HepG2 (cell line): Measurements from ENCODE around the gene SDK1. TPM values are rescaled to one million over a fixed set of nuclear protein-coding genes. Genes with fewer than 3 reads are reported as not detected.
A peak's percentile ranks its signal among the peaks of the same experiment; 100 is the strongest.

Source experiments
- ATAC-seq: fragments of 200-7000 bp; cut with Tn5 transposase; 3 replicates; pipeline ENCODE4 v1.9.1; 2020; ENCODE audit warnings: mild to moderate bottlenecking, moderate library complexity
- BruUV-seq: library from RNA; stranded (reverse); fragments of 400-500 nt; replicated peaks from 2 replicates; lab custom pipeline; 2021; lab: Mats Ljungman, UMichigan
- CTCF ChIA-PET: fragments of 300-600 bp; formaldehyde crosslinking; extraction: SDS; loops from one replicate; lab custom pipeline; 2021; ENCODE audit warnings: low total read pairs, inconsistent platforms, low intra/inter-chr PET ratio; lab: Yijun Ruan, JAX
- POLR2A ChIA-PET: fragments of 350-600 bp; sonication (Branson Sonifier 250); formaldehyde crosslinking; loops from one replicate; lab custom pipeline; 2020; ENCODE audit warnings: antibody characterized with exemption, inconsistent platforms; lab: Yijun Ruan, JAX
- DNase-seq: peaks from one replicate; pipeline ENCODE4 v3.0.0-alpha.2; 2015; ENCODE audit warnings: low spot score
- FAIRE-seq: peaks from 3 replicates; lab custom pipeline; 2011; peaks lifted over from hg19 to GRCh38; lab: Jason Lieb, UNC
- H2AFZ ChIP-seq: one replicate; pipeline ENCODE4 v1.6.1; 2011; ENCODE audit warnings: low read length, inconsistent platforms
- H3K27ac ChIP-seq: fragments of 300-600 bp; 3 replicates; pipeline ENCODE4 v1.8.0; 2011; ENCODE audit warnings: mixed run types, mild to moderate bottlenecking, mixed read lengths, low read length, inconsistent platforms; ENCODE audit not compliant: insufficient read depth; ENCODE audit errors: extremely low read length
- H3K27me3 ChIP-seq, 2 experiments: fragments of 200-600 bp in 1 of 2; 2 replicates in 1 of 2; 3 replicates in 1 of 2; pipeline versions ENCODE4 v1.6.0 to v1.8.0; 2011; ENCODE audit warnings: low read length in 2 of 2, mild to moderate bottlenecking in 2 of 2, moderate library complexity in 2 of 2, inconsistent platforms in 1 of 2; ENCODE audit not compliant: insufficient read depth in 2 of 2, control insufficient read depth in 1 of 2
- H3K36me3 ChIP-seq, 2 experiments: fragments of 200-600 bp in 1 of 2; replicated peaks in 1 of 2; 2 replicates in 1 of 2; 3 replicates in 1 of 2; pipeline versions ENCODE4 v1.5.1 to v1.8.0; 2011; ENCODE audit warnings: low read length in 2 of 2, inconsistent platforms in 1 of 2; ENCODE audit not compliant: insufficient read depth in 2 of 2, control insufficient read depth in 1 of 2
- H3K4me1 ChIP-seq: 2 replicates; pipeline ENCODE4 v1.5.1; 2012; ENCODE audit warnings: low read length, inconsistent platforms; ENCODE audit not compliant: insufficient read depth
- H3K4me2 ChIP-seq: 2 replicates; pipeline ENCODE4 v1.6.0; 2011; ENCODE audit warnings: low read depth, low read length, inconsistent platforms
- H3K4me3 ChIP-seq, 3 experiments: fragments of 200-600 bp in 1 of 3; sonication (generic), shearing (Covaris generic) in 1 of 3; replicated peaks in 1 of 3; 2 replicates each; pipeline ENCODE4 v1.5.1; 2011 to 2016; ENCODE audit warnings: low read length in 3 of 3, inconsistent platforms in 2 of 3, low read depth in 2 of 3, mild to moderate bottlenecking in 2 of 3, control low read depth in 1 of 3, mixed read lengths in 1 of 3; ENCODE audit not compliant: insufficient read depth in 1 of 3
- H3K79me2 ChIP-seq: one replicate; pipeline ENCODE4 v1.6.1; 2011; ENCODE audit warnings: low read length, inconsistent platforms; ENCODE audit not compliant: insufficient read depth
- H3K9ac ChIP-seq: 2 replicates; pipeline ENCODE4 v1.6.0; 2011; ENCODE audit warnings: mild to moderate bottlenecking, low read depth, low read length, inconsistent platforms; ENCODE audit not compliant: insufficient read depth
- H3K9me3 ChIP-seq: 2 replicates; pipeline ENCODE4 v1.5.1; 2012; ENCODE audit warnings: mild to moderate bottlenecking, low read length
- H4K20me1 ChIP-seq: 2 replicates; pipeline ENCODE4 v1.6.0; 2011; ENCODE audit warnings: inconsistent platforms, mild to moderate bottlenecking, low read length, moderate library complexity; ENCODE audit not compliant: insufficient read depth
- ISL2 ChIP-seq: sonication (generic); formaldehyde crosslinking; IDR thresholded peaks from 2 replicates; pipeline ENCODE4 v1.5.0; 2020; ENCODE audit warnings: missing genetic modification reagents
- PHF20 ChIP-seq: sonication (generic); formaldehyde crosslinking; IDR thresholded peaks from 2 replicates; pipeline ENCODE4 v1.5.0; 2020; ENCODE audit warnings: mild to moderate bottlenecking, missing genetic modification reagents
- STAG1 ChIP-seq: sonication (generic); formaldehyde crosslinking; IDR thresholded peaks from 2 replicates; pipeline ENCODE4 v1.4.0; 2020; ENCODE audit warnings: missing genetic modification reagents
- ZFP62 ChIP-seq: sonication (generic); formaldehyde crosslinking; IDR thresholded peaks from 2 replicates; pipeline ENCODE4 v1.4.0; 2020; ENCODE audit warnings: missing genetic modification reagents
- ZNF205 ChIP-seq: IDR thresholded peaks from 2 replicates; pipeline ENCODE4 v1.6.1; 2018; ENCODE audit warnings: missing biosample characterization, missing genetic modification reagents
- ZNF24 ChIP-seq: fragments of 450-650 bp; IDR thresholded peaks from 2 replicates; pipeline ENCODE4 v1.6.1; 2017; ENCODE audit warnings: antibody characterized with exemption, mild to moderate bottlenecking
- ZNF720 ChIP-seq: sonication (generic); formaldehyde crosslinking; IDR thresholded peaks from 2 replicates; pipeline ENCODE4 v1.4.0; 2020; ENCODE audit warnings: missing genetic modification reagents
- WGBS: methylation state at CpG from one replicate; pipeline ENCODE4 v1.1.6; 2017; ENCODE audit warnings: low lambda C conversion rate; 5-methylcytosine and 5-hydroxymethylcytosine counted together
- in situ Hi-C: cut with HindIII; loops from 2 replicates; pipeline ENCODE4 v1.10.0; 2017; ENCODE audit warnings: low pct_unique_long_range_greater_than_20kb; ENCODE audit not compliant: extremely low pct_ligation_motif_present
- intact Hi-C: fragments of 100-400 bp; cut with micrococcal nuclease; formaldehyde crosslinking; loops from one replicate; pipeline ENCODE4 v1.10.0; 2022; ENCODE audit not compliant: unreplicated experiment
- polyA plus RNA-seq, 8 experiments: library from polyadenylated mRNA; depleted of rRNA in 3 of 8; stranded (reverse) in 7 of 8; unstranded in 1 of 8; fragments of >200 nt; fragmentation: Illumina TruSeq in 4 of 8; extraction: Trizol in 4 of 8; gene quantifications; 2 replicates each; pipeline versions ENCODE4 v1.2.1 to v1.2.3, GENCODE V29; 2011 to 2016; ENCODE audit warnings: low read depth in 4 of 8, missing spikeins in 1 of 8, mixed read lengths in 1 of 8; ENCODE audit not compliant: insufficient read depth in 1 of 8
- total RNA-seq, 5 experiments: library from RNA; depleted of rRNA; stranded (reverse); fragments of >200 nt; fragmentation: Illumina TruSeq; extraction: Trizol; gene quantifications; 2 replicates each; pipeline ENCODE4 v1.2.3, GENCODE V29; 2016; ENCODE audit warnings: low read depth in 1 of 5
- TF ChIP-seq, protein P1 (sequence below): sonication (generic); formaldehyde crosslinking; IDR thresholded peaks from 2 replicates; pipeline ENCODE4 v1.4.0; 2020; ENCODE audit warnings: missing genetic modification reagents
- TF ChIP-seq, protein P2 (sequence below): sonication (generic); formaldehyde crosslinking; IDR thresholded peaks from 2 replicates; pipeline ENCODE4 v1.5.0; 2020; ENCODE audit warnings: mild to moderate bottlenecking, missing genetic modification reagents, moderate library complexity

Gene SDK1
- total and polyA plus RNA-seq, 2 of the 13 experiments (the other 11 are each of a cell fraction or from before 2014, with no cell fraction given), result 0.35 to 2.4 TPM

DNA sequence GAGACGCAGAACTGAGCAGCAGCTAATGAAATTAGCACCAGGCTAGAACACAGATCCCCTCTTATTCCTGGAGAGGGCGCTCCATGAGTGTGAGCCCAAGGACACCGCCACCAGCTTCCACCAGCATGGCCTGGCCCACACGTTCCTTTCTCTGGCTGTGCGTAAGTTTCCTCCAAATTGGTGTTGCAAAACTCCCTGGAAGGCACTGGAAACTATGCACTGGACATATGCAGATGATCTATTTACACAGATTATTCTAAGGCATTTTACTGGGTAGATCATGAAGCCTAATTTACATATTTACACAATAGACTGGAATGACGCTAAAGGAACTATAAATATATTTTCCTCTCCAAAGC is 925.5 kb downstream of the SDK1 start:
- Histone ChIP-seq H3K4me1 (no peaks in the 10 kb centered on the region), H3K9me3 (no peaks in the 10 kb centered on the region), H3K27me3 (no peaks in the 10 kb centered on the region), H3K27ac (no peak overlapping the region), H3K79me2 (no peaks in the 10 kb centered on the region), H2AFZ (no peak overlapping the region), H3K4me2 (no peak overlapping the region), H3K4me3 (no peak overlapping the region), H3K36me3 (no peaks in the 10 kb centered on the region), H3K9ac (no peak overlapping the region), H4K20me1 (no peaks in the 10 kb centered on the region)
- no TSS peak for BruUV-seq
- no peak for TF ChIP-seq ISL2 (CRISPR knock-in tag)
- TF ChIP-seq ZNF24, result no peak
- TF ChIP-seq PHF20 (CRISPR knock-in tag), result no peak
- TF ChIP-seq STAG1 (CRISPR knock-in tag), result peak; percentile 48
- TF ChIP-seq, protein P1, sequence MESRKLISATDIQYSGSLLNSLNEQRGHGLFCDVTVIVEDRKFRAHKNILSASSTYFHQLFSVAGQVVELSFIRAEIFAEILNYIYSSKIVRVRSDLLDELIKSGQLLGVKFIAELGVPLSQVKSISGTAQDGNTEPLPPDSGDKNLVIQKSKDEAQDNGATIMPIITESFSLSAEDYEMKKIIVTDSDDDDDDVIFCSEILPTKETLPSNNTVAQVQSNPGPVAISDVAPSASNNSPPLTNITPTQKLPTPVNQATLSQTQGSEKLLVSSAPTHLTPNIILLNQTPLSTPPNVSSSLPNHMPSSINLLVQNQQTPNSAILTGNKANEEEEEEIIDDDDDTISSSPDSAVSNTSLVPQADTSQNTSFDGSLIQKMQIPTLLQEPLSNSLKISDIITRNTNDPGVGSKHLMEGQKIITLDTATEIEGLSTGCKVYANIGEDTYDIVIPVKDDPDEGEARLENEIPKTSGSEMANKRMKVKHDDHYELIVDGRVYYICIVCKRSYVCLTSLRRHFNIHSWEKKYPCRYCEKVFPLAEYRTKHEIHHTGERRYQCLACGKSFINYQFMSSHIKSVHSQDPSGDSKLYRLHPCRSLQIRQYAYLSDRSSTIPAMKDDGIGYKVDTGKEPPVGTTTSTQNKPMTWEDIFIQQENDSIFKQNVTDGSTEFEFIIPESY (CRISPR knock-in tag), result peak; percentile 30; the same call in 1 of the 2 replicates
- TF ChIP-seq ZNF205 (CRISPR knock-in tag), result no peak
- TF ChIP-seq ZNF720 (CRISPR knock-in tag), result no peak
- no peak for TF ChIP-seq ZFP62
- TF ChIP-seq, protein P2, sequence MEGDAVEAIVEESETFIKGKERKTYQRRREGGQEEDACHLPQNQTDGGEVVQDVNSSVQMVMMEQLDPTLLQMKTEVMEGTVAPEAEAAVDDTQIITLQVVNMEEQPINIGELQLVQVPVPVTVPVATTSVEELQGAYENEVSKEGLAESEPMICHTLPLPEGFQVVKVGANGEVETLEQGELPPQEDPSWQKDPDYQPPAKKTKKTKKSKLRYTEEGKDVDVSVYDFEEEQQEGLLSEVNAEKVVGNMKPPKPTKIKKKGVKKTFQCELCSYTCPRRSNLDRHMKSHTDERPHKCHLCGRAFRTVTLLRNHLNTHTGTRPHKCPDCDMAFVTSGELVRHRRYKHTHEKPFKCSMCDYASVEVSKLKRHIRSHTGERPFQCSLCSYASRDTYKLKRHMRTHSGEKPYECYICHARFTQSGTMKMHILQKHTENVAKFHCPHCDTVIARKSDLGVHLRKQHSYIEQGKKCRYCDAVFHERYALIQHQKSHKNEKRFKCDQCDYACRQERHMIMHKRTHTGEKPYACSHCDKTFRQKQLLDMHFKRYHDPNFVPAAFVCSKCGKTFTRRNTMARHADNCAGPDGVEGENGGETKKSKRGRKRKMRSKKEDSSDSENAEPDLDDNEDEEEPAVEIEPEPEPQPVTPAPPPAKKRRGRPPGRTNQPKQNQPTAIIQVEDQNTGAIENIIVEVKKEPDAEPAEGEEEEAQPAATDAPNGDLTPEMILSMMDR, result peak; percentile 53
- 73% methylated on average over 3 of the region's 6 CpGs for WGBS
- intact Hi-C loops, result no loop called here
- DNase-seq (peak; percentile 8), ATAC-seq (peak; percentile 66), FAIRE-seq (no peak)
- in situ Hi-C loops, result loop anchor here (10.0 kb wide), 1 partner anchor 248 kb away; no protein-coding TSS in a partner anchor
- CTCF ChIA-PET, result interaction anchor here (1.1 kb wide), 1 partner anchor 253 kb away, joined by 6 read pairs; no protein-coding TSS in a partner anchor
- POLR2A ChIA-PET, result no interaction called here
